H1 (cell line): ENCODE data around the gene CGB2.
"Not testable (repeated sequence)": the region's sequence is repeated elsewhere in the genome, so short reads cannot be mapped to it uniquely, and the experiment has no call there.

Experiments used
- CEBPB ChIP-seq: IDR thresholded peaks from 2 replicates; pipeline ENCODE4 v1.6.1; 2012; ENCODE audit warnings: low read depth, low read length
- CTBP2 ChIP-seq: IDR thresholded peaks from 2 replicates; pipeline ENCODE4 v1.7.0; 2011; ENCODE audit warnings: borderline replicate concordance, mild to moderate bottlenecking, moderate library complexity, mixed read lengths, low read length; ENCODE audit not compliant: insufficient read depth, insufficient read length
- CTCF ChIP-seq, 3 experiments: IDR thresholded peaks; 1 replicate in 2 of 3; 2 replicates in 1 of 3; pipeline versions ENCODE4 v1.5.1 to v1.6.1; 2011; ENCODE audit warnings: low read length in 3 of 3, mild to moderate bottlenecking in 3 of 3, inconsistent platforms in 2 of 3, low read depth in 1 of 3, moderate library complexity in 1 of 3; ENCODE audit not compliant: insufficient read depth in 1 of 3; ENCODE audit errors: control extremely low read depth in 1 of 3
- JUN ChIP-seq: IDR thresholded peaks from 2 replicates; pipeline ENCODE4 v1.6.1; 2011; ENCODE audit warnings: low read depth, mild to moderate bottlenecking, improper control_type of control experiment, low read length
- JUND ChIP-seq: IDR thresholded peaks from 2 replicates; pipeline ENCODE4 v1.6.1; 2011; ENCODE audit warnings: mild to moderate bottlenecking, improper control_type of control experiment, low read length
- KDM5A ChIP-seq: fragments of 200-600 bp; IDR thresholded peaks from 2 replicates; pipeline ENCODE4 v1.7.1; 2012; ENCODE audit warnings: mild to moderate bottlenecking, low read length, inconsistent platforms, mixed read lengths
- MAFK ChIP-seq: IDR thresholded peaks from 2 replicates; pipeline ENCODE4 v1.6.1; 2012; ENCODE audit warnings: low read depth, mild to moderate bottlenecking, improper control_type of control experiment, low read length
- RXRA ChIP-seq: IDR thresholded peaks from 2 replicates; pipeline ENCODE4 v1.6.1; 2011; ENCODE audit warnings: low read depth, mild to moderate bottlenecking, low read length, moderate library complexity; ENCODE audit not compliant: insufficient read depth
- SIN3A ChIP-seq, 2 experiments: IDR thresholded peaks in 1 of 2; conservative IDR thresholded peaks in 1 of 2; 2 replicates each; pipeline ENCODE4 v1.6.1; 2011 to 2012; ENCODE audit warnings: low read length in 2 of 2, improper control_type of control experiment in 1 of 2, low read depth in 1 of 2, mild to moderate bottlenecking in 1 of 2

- not testable (repeated sequence) for TF ChIP-seq CEBPB; CTCF (IDR thresholded peaks at IDR 0.05; ENCODE audit: control extremely low read depth in 1 of 3, insufficient read depth in 1 of 3, low read depth in 1 of 3, low read length in 3 of 3); JUND; JUN; SIN3A (conservative IDR thresholded peaks at IDR 0.05 in 1 of 2, IDR thresholded peaks at IDR 0.05 in 1 of 2; ENCODE audit: low read depth in 1 of 2, low read length in 2 of 2); CTBP2; MAFK; KDM5A; RXRA
These were observed 18.1 kb downstream of the CGB2 start for GRCh38 chr19:49049834-49050233.
